Measurements from ENCODE around the gene BTBD7. TPM values are rescaled to one million over a fixed set of nuclear protein-coding genes. Genes with fewer than 3 reads are reported as not detected.

BTBD7 gene
- total and polyA plus RNA-seq, 2 donors (not counting 3 experiments of a cell fraction or from before 2014, with no cell fraction given): 20.9 to 50.2 TPM

DNA sequence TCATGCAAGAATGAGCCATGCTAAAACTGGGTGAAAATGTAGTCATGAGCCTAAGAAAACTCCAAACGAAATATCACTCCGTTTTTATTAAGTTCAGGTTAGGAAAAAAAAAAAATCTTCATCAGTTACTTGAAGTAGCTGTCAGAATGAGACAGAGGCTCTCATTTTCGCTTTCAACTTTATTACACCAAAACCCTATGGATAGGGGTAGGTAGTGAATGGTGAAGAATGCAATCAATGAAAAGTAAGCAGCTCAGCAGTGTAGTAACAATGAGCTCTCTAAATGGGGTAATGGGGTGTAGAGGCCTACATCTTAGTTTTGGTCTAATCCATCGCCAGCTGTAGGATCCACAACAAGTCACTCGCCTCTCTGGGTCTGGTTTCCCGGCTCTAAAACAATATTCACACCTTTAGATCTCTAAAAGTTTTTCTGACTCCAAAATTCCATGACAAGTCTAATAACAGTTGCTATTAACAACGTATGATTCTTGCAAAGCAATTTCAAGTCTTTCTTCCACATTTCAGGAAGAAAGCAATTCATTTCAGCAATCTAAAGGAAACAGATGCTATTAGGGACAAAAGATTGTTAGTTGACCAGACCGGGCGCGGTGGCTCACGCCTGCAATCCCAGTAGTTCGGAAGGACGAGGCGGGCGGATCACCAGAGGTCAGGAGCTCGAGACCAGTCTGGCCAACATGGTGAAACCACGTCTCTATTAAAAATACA, 1.7 kb downstream of the BTBD7 start:
- intact Hi-C loops (cut with micrococcal nuclease): loop anchor here (1.0 to 10.0 kb wide), 4 partner anchors 13 to 216 kb away; partner anchors contain the start of gene ITPK1
- FAIRE-seq: no peak

More for the DNA sequence above, 1.7 kb downstream of the BTBD7 start:
- Histone ChIP-seq H2AFZ (ENCODE audit: low read depth, low read length) (no peak overlapping the region), H3K36me3 (ENCODE audit: control insufficient read depth in 2 of 2, extremely low read depth in 1 of 2, insufficient read depth in 2 of 2, low read length in 2 of 2) (no peaks in the 10 kb centered on the region), H3K4me2 (ENCODE audit: insufficient read depth, low read length) (peak overlapping the region; percentile 92), H3K4me3 (replicated peaks in 1 of 3; ENCODE audit: insufficient read depth in 1 of 3, low read depth in 1 of 3, low read length in 3 of 3) (peak overlapping the region; percentile 82 to 95 (median 94)), H3K9ac (replicated peaks; ENCODE audit: extremely low read depth, insufficient read depth, low read length) (peak overlapping the region; percentile 94), H3K27me3 (ENCODE audit: control insufficient read depth in 2 of 2, insufficient read depth in 2 of 2, low read length in 2 of 2) (no peaks in the 10 kb centered on the region), H3K4me1 (ENCODE audit: control insufficient read depth, extremely low read depth, insufficient read depth, low read length) (peaks cover 28% of the 10 kb centered on the region), H3K9me3 (replicated peaks; ENCODE audit: control insufficient read depth, insufficient read depth, low read length) (no peaks in the 10 kb centered on the region), H3K79me2 (ENCODE audit: control insufficient read depth, insufficient read depth, low read length) (peaks cover 65% of the 10 kb centered on the region), H3K27ac (ENCODE audit: insufficient read depth, low read depth, low read length) (peak overlapping the region; percentile 82), H4K20me1 (replicated peaks; ENCODE audit: control insufficient read depth, extremely low read depth, insufficient read depth, low read length) (peaks cover 2% of the 10 kb centered on the region), H3K9me1 (replicated peaks; ENCODE audit: control insufficient read depth, extremely low read depth, insufficient read depth, low read length) (no peaks in the 10 kb centered on the region)
- peak; percentile 95 for DNase-seq (ENCODE audit: low read depth, low spot score)
- TSS peak; percentile 23 for BruUV-seq (replicated peaks)
- CTCF ChIA-PET: interaction anchor here (1.1 to 3.2 kb wide), 3 partner anchors 12 to 124 kb away, joined by 3 to 23 read pairs (median 13); partner anchors contain the start of genes GON7 and UBR7
- TF ChIP-seq POLR2AphosphoS5 (IDR thresholded peaks at IDR 0.05; ENCODE audit: insufficient read depth, low read depth, low read length): peak; percentile 17
- peak; percentile 64 for TF ChIP-seq JUN (IDR thresholded peaks at IDR 0.05; ENCODE audit: borderline replicate concordance, insufficient read depth, insufficient read length, low read depth)
- no peak for TF ChIP-seq CTCF (IDR thresholded peaks at IDR 0.05; ENCODE audit: extremely low read depth in 1 of 2, insufficient read depth in 1 of 2, low read depth in 1 of 2, low read length in 2 of 2)
- no peak for TF ChIP-seq POLR2A (IDR thresholded peaks at IDR 0.05; ENCODE audit: low read depth, low read length)
- no peak for TF ChIP-seq GATA2 (IDR thresholded peaks at IDR 0.05; ENCODE audit: insufficient read depth, insufficient read length, low read depth, low read length)
- TF ChIP-seq EZH2 (IDR thresholded peaks at IDR 0.05; ENCODE audit: borderline replicate concordance, low read depth, low read length, severe bottlenecking): no peak
- TF ChIP-seq MYC (IDR thresholded peaks at IDR 0.05; ENCODE audit: low read depth, low read length): no peak
- POLR2A ChIA-PET: interaction anchor here (1.2 to 1.5 kb wide), 2 partner anchors 14 to 124 kb away, joined by 3 read pairs; no protein-coding TSS in a partner anchor
- dilution Hi-C loops (cut with MboI; ENCODE audit: extremely low pct_ligation_motif_present, low sequenced_read_pairs): no loop called here

Measured in endothelial cell of umbilical vein (primary cell).